Stimulated activated CD4-positive, alpha-beta T cell treated with anti-CD3 and anti-CD28 coated beads, Interleukin-12 subunit alpha, Interleukin-12 subunit beta, amount 100 ng/mL, for 48 hours (primary cell): ENCODE data around the gene TRAPPC10.
"Not testable (repeated sequence)": the region's sequence is repeated elsewhere in the genome, so short reads cannot be mapped to it uniquely, and the experiment has no call there.

Experiments used
- DNase-seq, 3 donors: peaks; one replicate each; pipeline ENCODE4 v3.0.0-alpha.2; 2020; ENCODE audit warnings: low read depth in 2 of 3, low spot score in 1 of 3

The TRAPPC10 gene

DNA sequence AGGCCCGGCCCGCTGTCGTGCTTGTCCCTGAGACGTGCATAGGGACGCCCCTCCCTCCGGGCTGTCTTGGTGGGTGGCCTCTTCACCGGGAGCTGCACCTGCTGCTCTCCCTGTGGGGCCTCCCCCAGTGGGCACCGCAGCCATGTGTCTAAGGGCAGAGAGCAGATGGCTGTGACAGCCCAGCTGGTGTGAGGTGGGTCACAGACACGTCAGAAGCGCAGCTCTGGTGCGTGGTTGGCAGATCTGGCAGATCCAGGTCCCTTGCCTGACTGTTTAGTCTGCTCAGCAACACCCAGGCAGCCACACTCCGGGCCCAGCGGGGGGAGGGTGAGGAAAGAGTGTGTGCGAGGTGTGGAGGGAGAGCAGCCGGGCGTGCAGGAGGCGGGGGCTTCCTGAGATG is 131.3 kb downstream of the TRAPPC10 start:
- not testable (repeated sequence) for DNase-seq

DNA sequence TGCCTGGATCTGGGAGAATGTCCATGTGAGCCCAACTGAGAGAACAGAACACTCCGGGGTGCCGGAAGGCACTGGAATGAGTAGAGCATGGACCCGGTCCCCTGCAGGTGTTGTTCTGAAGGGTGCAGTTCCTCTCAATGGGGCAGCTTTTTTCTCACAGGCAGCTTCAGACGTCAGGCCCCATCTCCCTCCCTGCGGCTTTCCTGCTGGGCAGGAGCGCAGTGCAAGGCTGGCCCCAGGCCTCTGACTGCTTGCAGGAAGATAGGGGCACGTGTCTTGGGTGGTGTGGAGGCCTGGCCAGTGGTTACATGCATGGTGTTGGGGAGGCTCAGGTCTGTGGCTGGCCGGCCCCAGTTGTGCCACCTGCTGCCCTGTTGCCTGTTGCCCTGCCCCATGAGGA is 131.9 kb downstream of the TRAPPC10 start:
- DNase-seq, result not testable (repeated sequence)

DNA sequence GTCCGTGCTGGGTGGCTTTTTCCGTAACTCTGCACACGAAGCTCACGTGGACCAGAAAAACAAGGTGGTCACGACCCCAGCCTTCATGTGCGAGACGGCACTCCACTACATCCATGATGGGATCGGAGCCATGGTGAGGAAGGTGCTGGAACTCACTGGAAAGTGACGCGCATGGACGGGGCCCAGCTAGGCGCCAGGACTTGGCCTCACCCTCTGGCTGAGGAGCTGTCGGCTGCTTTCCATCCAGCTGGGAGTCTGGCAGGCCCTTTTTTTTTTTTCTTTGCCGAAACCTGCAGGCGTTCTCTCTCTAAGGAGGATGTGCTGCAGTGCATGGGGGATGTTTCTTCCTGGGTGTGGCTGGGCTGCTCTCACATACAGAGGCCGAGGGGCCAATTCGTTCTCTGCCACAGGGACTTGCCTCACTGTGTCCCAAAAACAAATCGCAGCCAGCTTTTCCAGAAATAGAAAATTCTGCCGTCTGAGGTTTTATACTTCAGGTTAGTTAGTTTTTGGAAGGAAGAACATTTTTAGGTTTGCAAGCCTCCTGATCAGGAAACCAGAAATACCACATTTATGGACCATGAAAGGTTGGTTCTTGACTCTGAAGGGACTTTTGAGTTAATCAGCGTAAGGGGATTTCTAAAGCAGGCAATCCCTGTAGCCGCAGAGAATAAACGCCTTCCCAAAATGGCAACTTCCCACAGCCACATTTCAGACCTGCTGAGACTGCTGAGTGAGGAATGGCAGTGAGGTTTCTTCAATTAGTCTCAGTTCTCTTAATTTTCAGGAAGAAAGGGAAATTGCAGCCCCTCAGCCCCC is 132.9 kb downstream of the TRAPPC10 start:
- DNase-seq, result not testable (repeated sequence)

DNA sequence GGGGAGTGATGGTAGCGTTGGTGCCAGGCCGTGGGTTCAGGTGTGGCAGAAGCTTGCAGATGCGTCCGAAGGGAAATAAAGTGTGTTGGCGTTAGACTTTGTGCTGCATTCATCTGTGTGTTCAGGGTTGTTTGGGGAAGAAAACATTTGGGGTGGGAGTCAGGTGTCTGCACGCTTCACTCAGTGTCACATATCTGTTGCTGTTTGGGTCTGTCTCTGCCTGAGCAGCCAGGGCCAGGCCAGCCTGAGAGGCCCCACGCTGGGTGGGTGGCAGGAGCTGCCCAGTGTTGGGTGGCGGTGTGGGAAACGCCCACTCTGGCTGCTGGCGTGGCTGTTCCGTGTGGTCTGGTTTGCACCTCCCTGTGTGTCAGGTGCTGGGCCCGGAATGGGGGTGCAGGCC is 133.5 kb downstream of the TRAPPC10 start:
- not testable (repeated sequence) for DNase-seq

DNA sequence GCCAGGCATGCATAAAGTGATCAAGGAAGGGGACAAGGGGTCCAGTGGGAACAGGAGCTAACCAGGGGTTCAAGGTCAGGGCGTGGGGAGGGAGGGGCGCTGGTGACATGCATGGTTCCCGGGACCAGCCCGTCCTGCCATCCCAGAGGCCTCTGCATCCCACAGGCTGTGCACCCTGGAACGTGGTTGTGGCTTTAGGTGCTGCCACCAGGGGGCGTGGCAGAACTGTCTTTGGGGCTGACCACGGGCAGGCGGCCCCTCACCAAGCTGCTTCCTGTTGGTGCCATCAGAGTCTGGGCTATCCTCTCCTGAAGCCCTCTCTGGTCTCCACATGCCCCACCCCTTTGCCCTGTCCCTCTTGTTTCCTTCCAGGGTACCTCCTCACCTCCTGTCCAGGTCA is 135.0 kb downstream of the TRAPPC10 start:
- DNase-seq, result not testable (repeated sequence)

DNA sequence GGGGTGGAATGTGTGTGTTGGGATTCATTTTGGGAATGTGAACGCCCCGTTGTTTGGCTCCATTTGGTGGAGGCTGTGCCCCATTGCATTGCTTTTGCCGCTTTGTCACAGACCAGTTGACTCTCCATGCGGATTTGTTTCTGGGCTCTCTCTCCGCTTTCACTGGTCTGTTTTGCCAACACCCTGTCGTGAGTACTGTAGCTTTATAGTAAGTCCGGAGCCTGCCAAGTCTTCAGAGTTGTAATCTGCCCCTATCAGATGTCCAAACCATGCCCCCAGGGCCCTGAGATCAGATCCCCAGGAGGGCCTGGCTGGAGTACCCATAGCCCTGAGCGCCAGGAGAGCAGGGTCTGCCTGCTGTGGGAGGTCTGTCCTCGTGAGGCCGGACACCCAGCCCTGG is 138.1 kb downstream of the TRAPPC10 start:
- not testable (repeated sequence) for DNase-seq

DNA sequence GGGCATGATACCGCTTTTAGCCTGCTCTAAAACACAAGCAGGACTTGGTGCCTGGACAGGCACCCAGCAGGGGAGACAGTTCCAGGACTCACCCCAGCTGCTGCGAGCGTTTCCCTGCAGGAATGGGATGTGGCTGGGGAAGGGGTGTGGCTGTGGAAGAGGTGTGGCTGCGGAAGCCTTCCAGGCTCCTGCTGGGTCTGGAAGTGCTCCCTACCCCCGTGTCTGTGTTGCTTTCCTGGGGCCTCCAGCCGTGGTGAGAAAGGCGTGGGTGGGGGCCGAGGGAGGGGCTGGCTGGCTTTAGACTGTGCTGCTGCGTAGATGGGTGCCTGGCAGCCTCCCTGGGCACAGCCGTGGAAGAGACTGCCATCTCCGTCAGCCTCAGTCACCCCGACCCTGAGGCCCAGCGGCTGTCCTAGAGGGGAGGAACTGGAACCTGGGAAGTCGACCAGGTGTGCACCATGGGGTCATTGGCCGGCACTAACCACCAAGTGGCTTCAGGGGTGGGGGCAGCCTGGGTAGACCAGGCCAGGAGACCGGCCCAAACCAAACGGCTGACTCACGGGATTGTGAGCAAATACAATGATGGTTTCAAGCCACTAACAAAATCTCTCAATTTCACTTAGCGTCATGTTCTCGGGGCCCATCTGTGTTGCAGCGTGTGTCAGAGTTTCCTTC is 141.2 kb downstream of the TRAPPC10 start:
- DNase-seq, result peak in 1 of 3 donors; percentile 24

DNA sequence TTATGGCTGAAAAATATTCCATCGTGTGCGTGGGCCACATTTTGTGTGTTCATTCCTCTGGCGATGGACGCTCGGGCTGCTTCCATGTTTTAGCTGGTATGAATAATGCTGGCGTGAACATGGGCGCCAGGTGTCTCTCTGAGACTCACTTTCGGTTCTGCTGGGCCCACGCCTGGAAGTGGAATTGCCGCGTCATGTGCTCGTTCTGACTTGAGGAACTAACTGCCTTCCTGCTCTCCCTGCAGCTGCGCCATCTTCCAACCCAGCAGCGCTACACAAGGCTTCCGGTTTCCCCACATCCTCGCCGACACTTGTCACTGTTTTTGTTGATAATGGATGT is 141.8 kb downstream of the TRAPPC10 start:
- peak in 2 of 3 donors; percentile 50 to 65 for DNase-seq

DNA sequence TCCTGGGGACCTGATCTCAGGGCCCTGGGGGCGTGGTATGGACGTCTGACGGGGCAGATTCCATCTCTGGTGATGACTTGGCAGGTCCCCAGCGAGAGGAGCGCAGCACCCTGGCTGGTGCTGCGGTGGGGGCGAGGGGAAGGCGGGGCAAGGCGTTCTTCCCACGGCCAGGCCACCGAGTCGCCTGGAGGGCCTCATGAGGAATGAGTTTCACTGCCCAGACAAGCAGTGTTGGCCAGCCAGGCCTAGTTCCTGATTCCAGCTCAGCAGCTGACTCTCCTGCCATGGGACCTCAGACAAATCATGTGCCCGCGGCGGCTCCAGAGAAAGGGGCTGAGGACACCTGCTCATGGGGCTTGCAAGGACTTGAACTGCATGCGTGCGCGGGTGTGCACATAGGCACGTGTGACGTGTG is 142.7 kb downstream of the TRAPPC10 start:
- not testable (repeated sequence) for DNase-seq

DNA sequence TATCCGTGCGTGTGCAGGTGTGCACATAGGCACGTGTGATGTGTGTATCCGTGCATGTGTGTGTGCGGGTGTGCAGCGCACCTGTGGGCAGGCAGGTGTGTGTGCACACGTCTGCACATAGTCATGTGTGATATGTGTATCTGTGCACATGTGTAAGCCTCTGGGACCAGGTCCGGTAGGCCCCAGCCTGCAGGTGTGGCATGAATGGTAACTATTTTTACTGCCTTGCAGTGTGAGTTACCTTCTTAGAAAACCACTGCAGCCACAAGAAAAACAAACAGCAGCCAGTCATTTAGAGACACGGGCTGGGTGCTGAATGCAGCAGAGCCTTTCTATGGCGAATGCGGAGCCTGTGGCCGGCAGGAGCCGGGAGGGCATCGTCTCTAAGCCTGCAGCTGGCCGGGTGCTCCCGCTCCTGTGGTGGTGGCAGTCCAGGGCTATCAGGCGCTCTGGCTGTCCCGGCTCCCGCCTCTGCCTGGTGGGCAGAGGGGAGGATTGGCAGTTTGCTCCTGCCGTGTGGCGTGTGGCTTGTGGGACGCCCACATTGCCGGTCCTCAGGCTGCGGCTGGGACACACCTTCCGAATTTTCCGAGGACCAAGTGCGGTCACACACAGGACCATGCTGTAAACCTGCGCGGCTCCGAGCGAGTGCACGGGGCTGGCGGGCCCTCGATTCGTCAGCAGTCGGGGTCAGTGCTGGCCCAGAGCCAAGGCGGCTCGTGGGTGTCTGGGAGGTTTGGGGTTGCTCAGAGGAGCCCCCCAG is 143.3 kb downstream of the TRAPPC10 start:
- not testable (repeated sequence) for DNase-seq

DNA sequence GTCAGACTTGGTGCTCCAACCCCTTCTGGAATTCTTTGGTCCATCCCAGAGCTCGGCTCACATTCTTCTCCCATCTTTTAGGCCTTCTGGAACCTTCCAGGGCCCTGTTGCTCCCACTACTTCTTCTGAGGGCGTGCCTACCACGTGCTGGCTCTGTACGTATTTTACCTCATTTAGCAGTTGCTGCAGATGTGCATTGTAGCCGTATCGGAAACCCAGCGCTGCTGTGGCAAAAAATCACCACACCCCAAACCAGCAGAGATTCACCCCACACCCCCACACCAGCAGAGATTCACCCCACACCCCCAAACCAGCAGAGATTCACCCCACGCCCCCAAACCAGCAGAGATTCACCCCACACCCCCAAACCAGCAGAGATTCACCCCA is 143.9 kb downstream of the TRAPPC10 start:
- DNase-seq, result not testable (repeated sequence)
